Measurements from ENCODE around the gene NSMCE1. TPM values are rescaled to one million over a fixed set of nuclear protein-coding genes. Genes with fewer than 3 reads are reported as not detected.

NSMCE1 gene
- total and polyA plus RNA-seq, 2 of the 8 experiments (the other 6 are each of a cell fraction or from before 2014, with no cell fraction given), result 8.1 to 16.6 TPM

DNA sequence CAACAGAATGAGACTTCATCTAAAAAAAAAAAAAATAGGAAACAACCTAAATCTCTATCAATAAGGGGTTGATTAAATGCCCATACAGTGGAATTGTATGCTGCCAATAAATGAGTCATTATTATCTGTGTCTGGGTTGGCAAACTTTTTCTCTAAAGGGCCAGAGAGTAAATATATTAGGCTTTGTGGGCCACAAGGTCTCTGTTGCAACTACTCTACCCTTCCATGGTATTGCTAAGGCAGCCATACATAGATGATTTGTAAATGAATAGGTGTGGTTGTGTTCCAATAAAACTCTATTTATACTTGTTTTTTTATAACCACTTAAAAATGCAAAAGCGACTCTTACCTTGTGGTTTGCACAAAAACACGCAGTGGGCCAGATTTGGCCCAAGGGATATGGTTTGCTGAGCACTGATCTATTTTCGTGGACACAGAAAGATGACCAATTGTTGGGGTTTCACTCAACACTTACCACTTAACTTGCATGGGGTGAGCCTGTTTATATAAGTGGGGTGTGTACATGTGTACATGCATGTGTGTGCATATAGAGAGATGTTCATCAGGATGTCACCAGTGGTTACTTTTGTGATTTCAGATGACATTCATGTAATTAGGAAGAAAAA is 32.8 kb upstream of the NSMCE1 start (continued):
- TF ChIP-seq SP2 (IDR thresholded peaks at IDR 0.05; ENCODE audit: low read length), result no peak
- TF ChIP-seq YY1 (IDR thresholded peaks at IDR 0.05; ENCODE audit: low read depth, low read length), result no peak
- TF ChIP-seq, protein P1, sequence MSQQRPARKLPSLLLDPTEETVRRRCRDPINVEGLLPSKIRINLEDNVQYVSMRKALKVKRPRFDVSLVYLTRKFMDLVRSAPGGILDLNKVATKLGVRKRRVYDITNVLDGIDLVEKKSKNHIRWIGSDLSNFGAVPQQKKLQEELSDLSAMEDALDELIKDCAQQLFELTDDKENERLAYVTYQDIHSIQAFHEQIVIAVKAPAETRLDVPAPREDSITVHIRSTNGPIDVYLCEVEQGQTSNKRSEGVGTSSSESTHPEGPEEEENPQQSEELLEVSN (IDR thresholded peaks at IDR 0.05), result no peak
- TF ChIP-seq, protein P2, sequence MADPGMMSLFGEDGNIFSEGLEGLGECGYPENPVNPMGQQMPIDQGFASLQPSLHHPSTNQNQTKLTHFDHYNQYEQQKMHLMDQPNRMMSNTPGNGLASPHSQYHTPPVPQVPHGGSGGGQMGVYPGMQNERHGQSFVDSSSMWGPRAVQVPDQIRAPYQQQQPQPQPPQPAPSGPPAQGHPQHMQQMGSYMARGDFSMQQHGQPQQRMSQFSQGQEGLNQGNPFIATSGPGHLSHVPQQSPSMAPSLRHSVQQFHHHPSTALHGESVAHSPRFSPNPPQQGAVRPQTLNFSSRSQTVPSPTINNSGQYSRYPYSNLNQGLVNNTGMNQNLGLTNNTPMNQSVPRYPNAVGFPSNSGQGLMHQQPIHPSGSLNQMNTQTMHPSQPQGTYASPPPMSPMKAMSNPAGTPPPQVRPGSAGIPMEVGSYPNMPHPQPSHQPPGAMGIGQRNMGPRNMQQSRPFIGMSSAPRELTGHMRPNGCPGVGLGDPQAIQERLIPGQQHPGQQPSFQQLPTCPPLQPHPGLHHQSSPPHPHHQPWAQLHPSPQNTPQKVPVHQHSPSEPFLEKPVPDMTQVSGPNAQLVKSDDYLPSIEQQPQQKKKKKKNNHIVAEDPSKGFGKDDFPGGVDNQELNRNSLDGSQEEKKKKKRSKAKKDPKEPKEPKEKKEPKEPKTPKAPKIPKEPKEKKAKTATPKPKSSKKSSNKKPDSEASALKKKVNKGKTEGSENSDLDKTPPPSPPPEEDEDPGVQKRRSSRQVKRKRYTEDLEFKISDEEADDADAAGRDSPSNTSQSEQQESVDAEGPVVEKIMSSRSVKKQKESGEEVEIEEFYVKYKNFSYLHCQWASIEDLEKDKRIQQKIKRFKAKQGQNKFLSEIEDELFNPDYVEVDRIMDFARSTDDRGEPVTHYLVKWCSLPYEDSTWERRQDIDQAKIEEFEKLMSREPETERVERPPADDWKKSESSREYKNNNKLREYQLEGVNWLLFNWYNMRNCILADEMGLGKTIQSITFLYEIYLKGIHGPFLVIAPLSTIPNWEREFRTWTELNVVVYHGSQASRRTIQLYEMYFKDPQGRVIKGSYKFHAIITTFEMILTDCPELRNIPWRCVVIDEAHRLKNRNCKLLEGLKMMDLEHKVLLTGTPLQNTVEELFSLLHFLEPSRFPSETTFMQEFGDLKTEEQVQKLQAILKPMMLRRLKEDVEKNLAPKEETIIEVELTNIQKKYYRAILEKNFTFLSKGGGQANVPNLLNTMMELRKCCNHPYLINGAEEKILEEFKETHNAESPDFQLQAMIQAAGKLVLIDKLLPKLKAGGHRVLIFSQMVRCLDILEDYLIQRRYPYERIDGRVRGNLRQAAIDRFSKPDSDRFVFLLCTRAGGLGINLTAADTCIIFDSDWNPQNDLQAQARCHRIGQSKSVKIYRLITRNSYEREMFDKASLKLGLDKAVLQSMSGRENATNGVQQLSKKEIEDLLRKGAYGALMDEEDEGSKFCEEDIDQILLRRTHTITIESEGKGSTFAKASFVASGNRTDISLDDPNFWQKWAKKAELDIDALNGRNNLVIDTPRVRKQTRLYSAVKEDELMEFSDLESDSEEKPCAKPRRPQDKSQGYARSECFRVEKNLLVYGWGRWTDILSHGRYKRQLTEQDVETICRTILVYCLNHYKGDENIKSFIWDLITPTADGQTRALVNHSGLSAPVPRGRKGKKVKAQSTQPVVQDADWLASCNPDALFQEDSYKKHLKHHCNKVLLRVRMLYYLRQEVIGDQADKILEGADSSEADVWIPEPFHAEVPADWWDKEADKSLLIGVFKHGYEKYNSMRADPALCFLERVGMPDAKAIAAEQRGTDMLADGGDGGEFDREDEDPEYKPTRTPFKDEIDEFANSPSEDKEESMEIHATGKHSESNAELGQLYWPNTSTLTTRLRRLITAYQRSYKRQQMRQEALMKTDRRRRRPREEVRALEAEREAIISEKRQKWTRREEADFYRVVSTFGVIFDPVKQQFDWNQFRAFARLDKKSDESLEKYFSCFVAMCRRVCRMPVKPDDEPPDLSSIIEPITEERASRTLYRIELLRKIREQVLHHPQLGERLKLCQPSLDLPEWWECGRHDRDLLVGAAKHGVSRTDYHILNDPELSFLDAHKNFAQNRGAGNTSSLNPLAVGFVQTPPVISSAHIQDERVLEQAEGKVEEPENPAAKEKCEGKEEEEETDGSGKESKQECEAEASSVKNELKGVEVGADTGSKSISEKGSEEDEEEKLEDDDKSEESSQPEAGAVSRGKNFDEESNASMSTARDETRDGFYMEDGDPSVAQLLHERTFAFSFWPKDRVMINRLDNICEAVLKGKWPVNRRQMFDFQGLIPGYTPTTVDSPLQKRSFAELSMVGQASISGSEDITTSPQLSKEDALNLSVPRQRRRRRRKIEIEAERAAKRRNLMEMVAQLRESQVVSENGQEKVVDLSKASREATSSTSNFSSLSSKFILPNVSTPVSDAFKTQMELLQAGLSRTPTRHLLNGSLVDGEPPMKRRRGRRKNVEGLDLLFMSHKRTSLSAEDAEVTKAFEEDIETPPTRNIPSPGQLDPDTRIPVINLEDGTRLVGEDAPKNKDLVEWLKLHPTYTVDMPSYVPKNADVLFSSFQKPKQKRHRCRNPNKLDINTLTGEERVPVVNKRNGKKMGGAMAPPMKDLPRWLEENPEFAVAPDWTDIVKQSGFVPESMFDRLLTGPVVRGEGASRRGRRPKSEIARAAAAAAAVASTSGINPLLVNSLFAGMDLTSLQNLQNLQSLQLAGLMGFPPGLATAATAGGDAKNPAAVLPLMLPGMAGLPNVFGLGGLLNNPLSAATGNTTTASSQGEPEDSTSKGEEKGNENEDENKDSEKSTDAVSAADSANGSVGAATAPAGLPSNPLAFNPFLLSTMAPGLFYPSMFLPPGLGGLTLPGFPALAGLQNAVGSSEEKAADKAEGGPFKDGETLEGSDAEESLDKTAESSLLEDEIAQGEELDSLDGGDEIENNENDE (IDR thresholded peaks at IDR 0.05; ENCODE audit: insufficient replicate concordance, low read length), result no peak
- no peak for TF ChIP-seq BRCA1 (IDR thresholded peaks at IDR 0.05; ENCODE audit: low read depth, low read length)

All from H1 (cell line).